Suprapubic skin (tissue), 3 donors: ENCODE results near the gene ZNF71.

ENCODE experiments used
- CTCF ChIP-seq, 2 donors: fragments of 200-600 bp in 1 of 2; fragments of 450-650 bp in 1 of 2; sonication (generic) in 1 of 2; IDR thresholded peaks; one replicate each; pipeline ENCODE4 v1.5.1; 2016 to 2019; ENCODE audit warnings: antibody characterized with exemption in 2 of 2, mild to moderate bottlenecking in 1 of 2, moderate library complexity in 1 of 2
- POLR2AphosphoS5 ChIP-seq, 3 donors: sonication (generic); formaldehyde crosslinking; IDR thresholded peaks; one replicate each; pipeline ENCODE4 v1.6.1; 2017; ENCODE audit warnings: antibody characterized with exemption in 3 of 3

- no peak for TF ChIP-seq POLR2AphosphoS5 (IDR thresholded peaks at IDR 0.05)
- TF ChIP-seq CTCF (IDR thresholded peaks at IDR 0.05) = no peak
These were observed 65.4 kb downstream of the ZNF71 start for GRCh38 chr19:56660381-56661107.
